ENCODE results near the gene FAM234B.

DNA sequence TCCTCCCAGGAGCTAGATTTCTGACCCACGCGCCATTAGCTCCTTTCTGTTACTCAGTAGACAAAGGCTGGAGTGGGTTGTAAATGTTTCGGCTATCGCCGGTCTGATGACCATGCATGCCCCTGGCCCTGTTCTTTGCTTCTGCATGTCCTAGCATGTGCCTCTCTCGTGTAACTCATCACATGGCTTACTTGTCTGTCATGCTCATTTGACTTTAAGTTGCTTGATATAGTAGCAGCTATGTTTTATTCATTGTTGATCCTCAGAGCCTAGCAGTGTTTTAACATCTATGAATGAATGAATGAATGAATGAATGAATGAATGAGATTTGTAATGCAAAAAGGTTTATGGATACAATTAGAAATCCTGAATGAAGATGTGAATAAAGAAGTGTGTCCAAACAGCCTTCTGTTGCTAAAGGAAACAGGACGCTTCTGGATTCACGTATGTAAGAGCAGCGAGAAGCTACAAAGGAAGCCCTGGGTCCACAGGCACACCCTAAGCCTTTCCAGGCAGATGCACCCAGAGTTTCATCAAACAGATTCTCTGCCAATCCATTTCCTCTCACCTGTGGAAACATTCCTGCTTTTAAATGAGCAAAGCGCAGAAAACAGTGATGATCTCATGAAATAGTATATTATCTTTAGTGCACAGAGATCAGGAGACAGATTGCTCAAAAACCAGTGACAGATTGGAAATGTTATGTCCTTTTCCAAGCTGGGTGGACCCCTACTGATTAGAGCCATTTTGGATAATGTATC lies 55.8 kb downstream of the FAM234B start:
- no peak for TF ChIP-seq POLR2A (IDR thresholded peaks at IDR 0.05)
- TF ChIP-seq, protein P1, sequence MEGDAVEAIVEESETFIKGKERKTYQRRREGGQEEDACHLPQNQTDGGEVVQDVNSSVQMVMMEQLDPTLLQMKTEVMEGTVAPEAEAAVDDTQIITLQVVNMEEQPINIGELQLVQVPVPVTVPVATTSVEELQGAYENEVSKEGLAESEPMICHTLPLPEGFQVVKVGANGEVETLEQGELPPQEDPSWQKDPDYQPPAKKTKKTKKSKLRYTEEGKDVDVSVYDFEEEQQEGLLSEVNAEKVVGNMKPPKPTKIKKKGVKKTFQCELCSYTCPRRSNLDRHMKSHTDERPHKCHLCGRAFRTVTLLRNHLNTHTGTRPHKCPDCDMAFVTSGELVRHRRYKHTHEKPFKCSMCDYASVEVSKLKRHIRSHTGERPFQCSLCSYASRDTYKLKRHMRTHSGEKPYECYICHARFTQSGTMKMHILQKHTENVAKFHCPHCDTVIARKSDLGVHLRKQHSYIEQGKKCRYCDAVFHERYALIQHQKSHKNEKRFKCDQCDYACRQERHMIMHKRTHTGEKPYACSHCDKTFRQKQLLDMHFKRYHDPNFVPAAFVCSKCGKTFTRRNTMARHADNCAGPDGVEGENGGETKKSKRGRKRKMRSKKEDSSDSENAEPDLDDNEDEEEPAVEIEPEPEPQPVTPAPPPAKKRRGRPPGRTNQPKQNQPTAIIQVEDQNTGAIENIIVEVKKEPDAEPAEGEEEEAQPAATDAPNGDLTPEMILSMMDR (IDR thresholded peaks at IDR 0.05): no peak
